SK-N-SH treated with all-trans-retinoic acid at 6 μM for 48 hours (cell line): ENCODE results near the gene TPO.

Source experiments
- ATAC-seq: fragments of 200-7000 bp; cut with Tn5 transposase; 3 replicates; pipeline ENCODE4 v1.9.1; 2020; ENCODE audit warnings: mild to moderate bottlenecking, moderate library complexity
- ARNTL ChIP-seq: fragments of 450-650 bp; formaldehyde crosslinking; IDR thresholded peaks from 2 replicates; pipeline ENCODE4 v1.5.0; 2020; ENCODE audit warnings: low read depth, mild to moderate bottlenecking, moderate library complexity, borderline replicate concordance
- BACH2 ChIP-seq: fragments of 250-450 bp; sonication (Bioruptor Pico); IDR thresholded peaks from 2 replicates; pipeline ENCODE4 v1.9.0; 2021; ENCODE audit warnings: mild to moderate bottlenecking, borderline replicate concordance
- CSDC2 ChIP-seq: fragments of 250-450 bp; sonication (Bioruptor Pico); IDR thresholded peaks from 2 replicates; pipeline ENCODE4 v1.5.0; 2020; ENCODE audit warnings: mild to moderate bottlenecking, moderate library complexity
- ESRRG ChIP-seq: fragments of 250-450 bp; sonication (Bioruptor Pico); IDR thresholded peaks from 2 replicates; pipeline ENCODE4 v1.6.1; 2021; ENCODE audit warnings: mild to moderate bottlenecking
- GLIS3 ChIP-seq: fragments of 250-450 bp; sonication (Bioruptor Pico); IDR thresholded peaks from 2 replicates; pipeline ENCODE4 v1.5.0; 2020; ENCODE audit warnings: mild to moderate bottlenecking, moderate library complexity
- ISL1 ChIP-seq: fragments of 250-450 bp; sonication (Bioruptor Pico); IDR thresholded peaks from 2 replicates; pipeline ENCODE4 v2.1.2; 2022; ENCODE audit warnings: mild to moderate bottlenecking, moderate library complexity
- OSR1 ChIP-seq: fragments of 250-450 bp; sonication (Bioruptor Pico); IDR thresholded peaks from 2 replicates; pipeline ENCODE4 v1.8.0; 2022; ENCODE audit warnings: moderate library complexity, mild to moderate bottlenecking, inconsistent platforms
- PPARA ChIP-seq: fragments of 250-450 bp; sonication (Bioruptor Pico); IDR thresholded peaks from 2 replicates; pipeline ENCODE4 v1.5.0; 2020; ENCODE audit warnings: mild to moderate bottlenecking, borderline replicate concordance
- RARB ChIP-seq: fragments of 250-450 bp; sonication (Bioruptor Pico); IDR thresholded peaks from 2 replicates; pipeline ENCODE4 v1.8.0; 2021; ENCODE audit warnings: mild to moderate bottlenecking, moderate library complexity
- SNAI2 ChIP-seq: fragments of 250-450 bp; sonication (Bioruptor Pico); IDR thresholded peaks from 2 replicates; pipeline ENCODE4 v1.5.0; 2020; ENCODE audit warnings: mild to moderate bottlenecking, moderate library complexity
- TCF4 ChIP-seq: fragments of 250-450 bp; sonication (Bioruptor Pico); IDR thresholded peaks from 2 replicates; pipeline ENCODE4 v1.8.0; 2021; ENCODE audit warnings: mild to moderate bottlenecking, moderate library complexity, borderline replicate concordance
- TSHZ2 ChIP-seq: fragments of 250-450 bp; sonication (Bioruptor Pico); IDR thresholded peaks from 2 replicates; pipeline ENCODE4 v1.5.0; 2020; ENCODE audit warnings: mild to moderate bottlenecking, moderate library complexity
- ZC3H10 ChIP-seq: fragments of 250-450 bp; sonication (Bioruptor Pico); IDR thresholded peaks from 2 replicates; pipeline ENCODE4 v1.5.1; 2021; ENCODE audit warnings: mild to moderate bottlenecking, moderate library complexity
- ZFP3 ChIP-seq: fragments of 250-450 bp; sonication (Bioruptor Pico); IDR thresholded peaks from 2 replicates; pipeline ENCODE4 v1.5.0; 2020; ENCODE audit warnings: mild to moderate bottlenecking, moderate library complexity
- ZFP30 ChIP-seq: fragments of 450-650 bp; formaldehyde crosslinking; IDR thresholded peaks from 2 replicates; pipeline ENCODE4 v1.5.0; 2022; ENCODE audit warnings: mild to moderate bottlenecking, moderate library complexity
- ZNF565 ChIP-seq: fragments of 450-650 bp; formaldehyde crosslinking; conservative IDR thresholded peaks from 2 replicates; pipeline ENCODE4 v1.5.0; 2020; ENCODE audit warnings: low read depth, mild to moderate bottlenecking, moderate library complexity
- ZNF70 ChIP-seq: fragments of 450-650 bp; formaldehyde crosslinking; IDR thresholded peaks from 2 replicates; pipeline ENCODE4 v1.5.0; 2020; ENCODE audit warnings: mild to moderate bottlenecking, moderate library complexity
- ZNF8 ChIP-seq: fragments of 450-650 bp; formaldehyde crosslinking; IDR thresholded peaks from 2 replicates; pipeline ENCODE4 v1.5.0; 2020; ENCODE audit warnings: mild to moderate bottlenecking, moderate library complexity
- TF ChIP-seq, protein P1 (sequence below): fragments of 250-450 bp; sonication (Bioruptor Pico); IDR thresholded peaks from 2 replicates; pipeline ENCODE4 v1.8.0; 2020; ENCODE audit warnings: mild to moderate bottlenecking, moderate library complexity, borderline replicate concordance
- TF ChIP-seq, protein P2 (sequence below): fragments of 250-450 bp; sonication (Bioruptor Pico); IDR thresholded peaks from 2 replicates; pipeline ENCODE4 v1.5.1; 2020; ENCODE audit warnings: low read depth, mild to moderate bottlenecking, moderate library complexity

Gene TPO

GRCh38 chr2:1448009-1448408, 34.7 kb downstream of the TPO start:
- TF ChIP-seq ZNF565 (no peak), PPARA (CRISPR knock-in tag) (no peak), SNAI2 (CRISPR knock-in tag) (no peak), ZC3H10 (CRISPR knock-in tag) (no peak), OSR1 (CRISPR knock-in tag) (no peak)
- TF ChIP-seq, protein P1, sequence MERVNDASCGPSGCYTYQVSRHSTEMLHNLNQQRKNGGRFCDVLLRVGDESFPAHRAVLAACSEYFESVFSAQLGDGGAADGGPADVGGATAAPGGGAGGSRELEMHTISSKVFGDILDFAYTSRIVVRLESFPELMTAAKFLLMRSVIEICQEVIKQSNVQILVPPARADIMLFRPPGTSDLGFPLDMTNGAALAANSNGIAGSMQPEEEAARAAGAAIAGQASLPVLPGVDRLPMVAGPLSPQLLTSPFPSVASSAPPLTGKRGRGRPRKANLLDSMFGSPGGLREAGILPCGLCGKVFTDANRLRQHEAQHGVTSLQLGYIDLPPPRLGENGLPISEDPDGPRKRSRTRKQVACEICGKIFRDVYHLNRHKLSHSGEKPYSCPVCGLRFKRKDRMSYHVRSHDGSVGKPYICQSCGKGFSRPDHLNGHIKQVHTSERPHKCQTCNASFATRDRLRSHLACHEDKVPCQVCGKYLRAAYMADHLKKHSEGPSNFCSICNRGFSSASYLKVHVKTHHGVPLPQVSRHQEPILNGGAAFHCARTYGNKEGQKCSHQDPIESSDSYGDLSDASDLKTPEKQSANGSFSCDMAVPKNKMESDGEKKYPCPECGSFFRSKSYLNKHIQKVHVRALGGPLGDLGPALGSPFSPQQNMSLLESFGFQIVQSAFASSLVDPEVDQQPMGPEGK (CRISPR knock-in tag) = no peak
- TF ChIP-seq, protein P2, sequence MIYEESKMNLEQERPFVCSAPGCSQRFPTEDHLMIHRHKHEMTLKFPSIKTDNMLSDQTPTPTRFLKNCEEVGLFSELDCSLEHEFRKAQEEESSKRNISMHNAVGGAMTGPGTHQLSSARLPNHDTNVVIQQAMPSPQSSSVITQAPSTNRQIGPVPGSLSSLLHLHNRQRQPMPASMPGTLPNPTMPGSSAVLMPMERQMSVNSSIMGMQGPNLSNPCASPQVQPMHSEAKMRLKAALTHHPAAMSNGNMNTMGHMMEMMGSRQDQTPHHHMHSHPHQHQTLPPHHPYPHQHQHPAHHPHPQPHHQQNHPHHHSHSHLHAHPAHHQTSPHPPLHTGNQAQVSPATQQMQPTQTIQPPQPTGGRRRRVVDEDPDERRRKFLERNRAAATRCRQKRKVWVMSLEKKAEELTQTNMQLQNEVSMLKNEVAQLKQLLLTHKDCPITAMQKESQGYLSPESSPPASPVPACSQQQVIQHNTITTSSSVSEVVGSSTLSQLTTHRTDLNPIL (CRISPR knock-in tag) = no peak
- TF ChIP-seq, all 23 proteins: peak for 0
- ATAC-seq = no peak

DNA sequence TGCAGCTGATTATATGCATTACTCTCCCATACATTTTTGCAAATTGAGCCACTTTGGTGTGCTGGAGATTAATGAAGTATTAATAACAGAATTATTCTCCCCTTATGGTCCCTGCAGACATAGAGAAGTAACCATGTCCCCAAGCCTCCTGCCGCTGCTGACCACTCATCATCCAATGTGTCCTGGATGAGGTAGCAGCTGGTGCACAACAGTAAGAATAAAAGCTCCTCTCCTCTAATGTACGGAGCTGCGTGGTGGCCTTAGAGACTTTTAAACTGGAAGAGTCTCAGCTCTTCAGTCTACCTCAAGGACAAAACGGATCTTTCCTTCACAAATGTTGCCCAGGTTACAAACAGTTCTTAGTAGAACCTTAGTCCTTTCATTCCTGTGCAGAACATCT, 37.7 kb downstream of the TPO start:
- TF ChIP-seq ARNTL (CRISPR knock-in tag) = no peak
- TF ChIP-seq ZFP30 (CRISPR knock-in tag) = no peak
- TF ChIP-seq, protein P2 (CRISPR knock-in tag) = no peak
- no peak for TF ChIP-seq ZNF70 (CRISPR knock-in tag)
- no peak for TF ChIP-seq BACH2 (CRISPR knock-in tag)
- TF ChIP-seq ESRRG (CRISPR knock-in tag) = no peak
- no peak for TF ChIP-seq ZNF565
- no peak for TF ChIP-seq ZFP3 (CRISPR knock-in tag)
- no peak for TF ChIP-seq OSR1 (CRISPR knock-in tag)
- TF ChIP-seq TSHZ2 (CRISPR knock-in tag) = no peak
- no peak for TF ChIP-seq GLIS3 (CRISPR knock-in tag)
- TF ChIP-seq RARB (CRISPR knock-in tag) = no peak
- TF ChIP-seq ZNF8 (CRISPR knock-in tag) = no peak
- ATAC-seq = no peak

GRCh38 chr2:1451422-1451821, 38.2 kb downstream of the TPO start:
- no peak for TF ChIP-seq OSR1 (CRISPR knock-in tag)
- TF ChIP-seq GLIS3 (CRISPR knock-in tag) = no peak
- no peak for TF ChIP-seq ISL1
- TF ChIP-seq TCF4 = no peak
- no peak for TF ChIP-seq ZNF565
- no peak for TF ChIP-seq ZNF8 (CRISPR knock-in tag)
- TF ChIP-seq TSHZ2 (CRISPR knock-in tag) = no peak
- TF ChIP-seq CSDC2 = no peak
- no peak for ATAC-seq
